ENCODE results near the gene RGS21.

Gene RGS21

DNA sequence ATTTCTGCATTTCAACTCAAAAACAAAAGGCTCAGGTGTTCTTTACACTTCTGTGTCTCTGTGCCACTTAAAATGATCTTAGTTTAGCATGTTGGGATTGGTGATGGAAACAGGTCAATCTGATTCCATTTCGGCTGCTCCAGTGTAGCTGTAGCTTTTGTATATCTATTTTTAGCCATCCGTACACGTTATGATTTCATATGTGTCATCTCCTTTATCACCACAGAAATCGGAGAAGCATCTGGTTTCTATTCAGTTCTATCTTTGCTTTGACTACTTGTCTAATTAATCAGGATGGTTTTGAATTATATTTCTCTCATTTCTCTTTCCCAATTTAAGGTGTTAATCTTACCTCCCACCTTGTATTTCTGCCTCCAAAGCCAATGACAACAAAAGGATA, 41.1 kb downstream of the RGS21 start:
- Histone ChIP-seq H3K27me3 (ENCODE audit: control insufficient read depth in 3 of 3, insufficient read depth in 3 of 3, low read depth in 1 of 3, low read length in 3 of 3) (no peaks in the 10 kb centered on the region), H2AK5ac (ENCODE audit: low read depth, low read length) (no peak overlapping the region), H2BK120ac (ENCODE audit: low read depth, low read length) (no peak overlapping the region), H3K9me3 (replicated peaks in 1 of 2; ENCODE audit: control insufficient read depth in 2 of 2, insufficient read depth in 1 of 2, low read depth in 1 of 2, low read length in 2 of 2) (no peaks in the 10 kb centered on the region), H3K9ac (ENCODE audit: low read depth, low read length, poor library complexity) (no peak overlapping the region), H2AFZ (ENCODE audit: low read length) (no peak overlapping the region), H4K91ac (ENCODE audit: low read depth, low read length, poor library complexity) (no peak overlapping the region), H2BK5ac (ENCODE audit: low read length) (no peak overlapping the region), H3K4me2 (ENCODE audit: insufficient read depth, low read length, poor library complexity, severe bottlenecking) (no peak overlapping the region), H2BK12ac (ENCODE audit: low read length) (no peak overlapping the region), H3K4me1 (ENCODE audit: control insufficient read depth in 2 of 2, insufficient read depth in 1 of 2, low read depth in 1 of 2, low read length in 2 of 2) (no peaks in the 10 kb centered on the region), H3K14ac (ENCODE audit: low read length) (no peak overlapping the region), H3K4ac (ENCODE audit: low read length) (no peak overlapping the region), H3K23ac (ENCODE audit: low read depth, low read length, poor library complexity) (no peak overlapping the region), H4K8ac (ENCODE audit: low read depth, low read length) (no peak overlapping the region), H3K36me3 (replicated peaks in 1 of 2; ENCODE audit: control insufficient read depth in 2 of 2, insufficient read depth in 2 of 2, low read length in 2 of 2) (no peaks in the 10 kb centered on the region), H3K79me1 (ENCODE audit: low read depth, low read length) (no peaks in the 10 kb centered on the region), H3K27ac (replicated peaks; ENCODE audit: low read length) (no peak overlapping the region), H2BK15ac (ENCODE audit: low read length) (no peak overlapping the region), H3K4me3 (ENCODE audit: low read length in 2 of 2) (no peak overlapping the region), H3K18ac (ENCODE audit: low read length) (no peak overlapping the region)
- no peak for DNase-seq (ENCODE audit: low spot score)
- WGBS, 2 donors (ENCODE audit: extremely low coverage in 2 of 2, insufficient read length in 2 of 2, insufficient replicate concordance in 1 of 2), result no CpG with 5 or more reads among the region's 4 CpGs

GRCh38 chr1:192358402-192358801, 41.6 kb downstream of the RGS21 start:
- Histone ChIP-seq H3K9me3 (replicated peaks in 1 of 2; ENCODE audit: control insufficient read depth in 2 of 2, insufficient read depth in 1 of 2, low read depth in 1 of 2, low read length in 2 of 2) (no peaks in the 10 kb centered on the region), H2BK5ac (ENCODE audit: low read length) (no peak overlapping the region), H2BK120ac (ENCODE audit: low read depth, low read length) (no peak overlapping the region)

DNA sequence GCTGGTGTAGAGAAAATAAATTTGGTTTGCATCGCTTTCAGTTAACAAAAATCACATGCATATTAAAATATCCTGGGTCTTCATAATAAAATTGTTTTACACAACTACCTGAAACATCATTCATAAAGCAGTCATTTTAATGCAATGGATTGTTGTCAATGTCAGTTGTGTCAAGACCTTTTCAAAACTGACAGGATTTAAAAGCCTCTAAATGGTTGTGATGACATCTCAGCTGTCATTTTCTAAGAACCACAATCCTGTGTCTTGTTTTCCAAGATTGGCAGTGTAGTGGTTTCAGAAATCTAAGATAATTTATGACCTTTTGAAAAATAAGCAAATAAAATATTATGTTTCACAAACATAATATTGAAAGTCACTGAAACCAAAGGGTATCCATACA, 42.0 kb downstream of the RGS21 start:
- WGBS, 2 donors (ENCODE audit: extremely low coverage in 2 of 2, insufficient read length in 2 of 2, insufficient replicate concordance in 1 of 2), result no CpG with 5 or more reads among the region's 1 CpG
- Histone ChIP-seq H3K79me1 (ENCODE audit: low read depth, low read length) (no peaks in the 10 kb centered on the region), H2BK5ac (ENCODE audit: low read length) (no peak overlapping the region), H3K27me3 (ENCODE audit: control insufficient read depth in 3 of 3, insufficient read depth in 3 of 3, low read depth in 1 of 3, low read length in 3 of 3) (no peaks in the 10 kb centered on the region), H3K4ac (ENCODE audit: low read length) (no peak overlapping the region), H3K4me3 (ENCODE audit: low read length in 2 of 2) (no peak overlapping the region), H3K23ac (ENCODE audit: low read depth, low read length, poor library complexity) (no peak overlapping the region), H3K9ac (ENCODE audit: low read depth, low read length, poor library complexity) (no peak overlapping the region), H2AK5ac (ENCODE audit: low read depth, low read length) (no peak overlapping the region), H3K4me1 (ENCODE audit: control insufficient read depth in 2 of 2, insufficient read depth in 1 of 2, low read depth in 1 of 2, low read length in 2 of 2) (no peaks in the 10 kb centered on the region), H2BK120ac (ENCODE audit: low read depth, low read length) (no peak overlapping the region), H3K9me3 (replicated peaks in 1 of 2; ENCODE audit: control insufficient read depth in 2 of 2, insufficient read depth in 1 of 2, low read depth in 1 of 2, low read length in 2 of 2) (no peaks in the 10 kb centered on the region), H3K4me2 (ENCODE audit: insufficient read depth, low read length, poor library complexity, severe bottlenecking) (no peak overlapping the region), H3K27ac (replicated peaks; ENCODE audit: low read length) (no peak overlapping the region), H3K14ac (ENCODE audit: low read length) (no peak overlapping the region), H3K36me3 (replicated peaks in 1 of 2; ENCODE audit: control insufficient read depth in 2 of 2, insufficient read depth in 2 of 2, low read length in 2 of 2) (no peaks in the 10 kb centered on the region), H3K18ac (ENCODE audit: low read length) (no peak overlapping the region), H2BK12ac (ENCODE audit: low read length) (no peak overlapping the region), H2AFZ (ENCODE audit: low read length) (no peak overlapping the region), H4K91ac (ENCODE audit: low read depth, low read length, poor library complexity) (no peak overlapping the region), H4K8ac (ENCODE audit: low read depth, low read length) (no peak overlapping the region), H2BK15ac (ENCODE audit: low read length) (no peak overlapping the region)
- DNase-seq (ENCODE audit: low spot score), result no peak

More at GRCh38 chr1:192358402-192358801, 41.6 kb downstream of the RGS21 start:
- Histone ChIP-seq H2AFZ (ENCODE audit: low read length) (no peak overlapping the region), H3K4me2 (ENCODE audit: insufficient read depth, low read length, poor library complexity, severe bottlenecking) (no peak overlapping the region), H3K27ac (replicated peaks; ENCODE audit: low read length) (no peak overlapping the region), H3K4ac (ENCODE audit: low read length) (no peak overlapping the region), H3K36me3 (replicated peaks in 1 of 2; ENCODE audit: control insufficient read depth in 2 of 2, insufficient read depth in 2 of 2, low read length in 2 of 2) (no peaks in the 10 kb centered on the region), H3K23ac (ENCODE audit: low read depth, low read length, poor library complexity) (no peak overlapping the region), H3K14ac (ENCODE audit: low read length) (no peak overlapping the region), H2BK12ac (ENCODE audit: low read length) (no peak overlapping the region), H3K79me1 (ENCODE audit: low read depth, low read length) (no peaks in the 10 kb centered on the region), H4K91ac (ENCODE audit: low read depth, low read length, poor library complexity) (no peak overlapping the region), H3K4me3 (ENCODE audit: low read length in 2 of 2) (no peak overlapping the region), H3K18ac (ENCODE audit: low read length) (no peak overlapping the region), H2AK5ac (ENCODE audit: low read depth, low read length) (no peak overlapping the region), H3K9ac (ENCODE audit: low read depth, low read length, poor library complexity) (no peak overlapping the region), H4K8ac (ENCODE audit: low read depth, low read length) (no peak overlapping the region), H2BK15ac (ENCODE audit: low read length) (no peak overlapping the region), H3K27me3 (ENCODE audit: control insufficient read depth in 3 of 3, insufficient read depth in 3 of 3, low read depth in 1 of 3, low read length in 3 of 3) (no peaks in the 10 kb centered on the region), H3K4me1 (ENCODE audit: control insufficient read depth in 2 of 2, insufficient read depth in 1 of 2, low read depth in 1 of 2, low read length in 2 of 2) (no peaks in the 10 kb centered on the region)
- no peak for DNase-seq (ENCODE audit: low spot score)
- WGBS, 2 donors (ENCODE audit: extremely low coverage in 2 of 2, insufficient read length in 2 of 2, insufficient replicate concordance in 1 of 2), result no CpG with 5 or more reads among the region's 3 CpGs

DNA sequence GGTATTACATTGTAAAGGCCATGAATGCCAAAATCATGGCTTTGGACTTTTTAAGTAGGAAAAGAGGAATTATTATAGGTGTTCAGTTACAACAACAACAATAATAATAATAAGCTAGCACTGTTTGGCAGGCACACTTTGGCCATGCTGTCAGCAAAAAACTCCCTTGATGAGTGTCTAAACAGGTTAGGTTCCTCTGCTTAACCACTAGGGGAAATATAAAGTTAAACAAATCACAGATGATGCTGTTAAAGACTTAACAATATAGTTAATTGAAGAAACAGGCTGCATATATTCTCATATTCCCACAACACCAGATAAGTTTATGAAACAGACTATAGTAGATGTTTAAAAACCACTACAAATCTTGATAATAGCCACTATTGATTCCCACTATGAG, 46.4 kb downstream of the RGS21 start:
- Histone ChIP-seq H2BK5ac (ENCODE audit: low read length) (no peak overlapping the region), H3K4me1 (ENCODE audit: control insufficient read depth in 2 of 2, insufficient read depth in 1 of 2, low read depth in 1 of 2, low read length in 2 of 2) (no peaks in the 10 kb centered on the region), H3K23ac (ENCODE audit: low read depth, low read length, poor library complexity) (no peak overlapping the region), H3K79me1 (ENCODE audit: low read depth, low read length) (no peaks in the 10 kb centered on the region), H3K27me3 (ENCODE audit: control insufficient read depth in 3 of 3, insufficient read depth in 3 of 3, low read depth in 1 of 3, low read length in 3 of 3) (no peaks in the 10 kb centered on the region), H2AFZ (ENCODE audit: low read length) (no peak overlapping the region), H4K91ac (ENCODE audit: low read depth, low read length, poor library complexity) (no peak overlapping the region), H2BK120ac (ENCODE audit: low read depth, low read length) (no peak overlapping the region), H2BK15ac (ENCODE audit: low read length) (no peak overlapping the region), H2AK5ac (ENCODE audit: low read depth, low read length) (no peak overlapping the region), H4K8ac (ENCODE audit: low read depth, low read length) (no peak overlapping the region), H3K4ac (ENCODE audit: low read length) (no peak overlapping the region), H2BK12ac (ENCODE audit: low read length) (no peak overlapping the region), H3K36me3 (replicated peaks in 1 of 2; ENCODE audit: control insufficient read depth in 2 of 2, insufficient read depth in 2 of 2, low read length in 2 of 2) (no peaks in the 10 kb centered on the region), H3K4me2 (ENCODE audit: insufficient read depth, low read length, poor library complexity, severe bottlenecking) (no peak overlapping the region), H3K18ac (ENCODE audit: low read length) (no peak overlapping the region), H3K14ac (ENCODE audit: low read length) (no peak overlapping the region), H3K27ac (replicated peaks; ENCODE audit: low read length) (no peak overlapping the region), H3K9ac (ENCODE audit: low read depth, low read length, poor library complexity) (no peak overlapping the region), H3K9me3 (replicated peaks in 1 of 2; ENCODE audit: control insufficient read depth in 2 of 2, insufficient read depth in 1 of 2, low read depth in 1 of 2, low read length in 2 of 2) (no peaks in the 10 kb centered on the region), H3K4me3 (ENCODE audit: low read length in 2 of 2) (no peak overlapping the region)
- no peak for DNase-seq (ENCODE audit: low spot score)
